Stimulated activated CD4-positive, alpha-beta T cell treated with anti-CD3 and anti-CD28 coated beads, Interleukin-12 subunit alpha, Interleukin-12 subunit beta, amount 100 ng/mL, for 24 hours (primary cell): ENCODE results near the gene VPS13D.

Experiments
- DNase-seq, 2 experiments: peaks; one replicate each; pipeline ENCODE4 v3.0.0-alpha.2; 2020; ENCODE audit warnings: low read depth in 2 of 2

VPS13D gene

GRCh38 chr1:12539705-12540579 is 310.1 kb downstream of the VPS13D start:
- no peak for DNase-seq

- DNase-seq, result no peak
Observed at GRCh38 chr1:12540580-12541273, 310.9 kb downstream of the VPS13D start.

DNA sequence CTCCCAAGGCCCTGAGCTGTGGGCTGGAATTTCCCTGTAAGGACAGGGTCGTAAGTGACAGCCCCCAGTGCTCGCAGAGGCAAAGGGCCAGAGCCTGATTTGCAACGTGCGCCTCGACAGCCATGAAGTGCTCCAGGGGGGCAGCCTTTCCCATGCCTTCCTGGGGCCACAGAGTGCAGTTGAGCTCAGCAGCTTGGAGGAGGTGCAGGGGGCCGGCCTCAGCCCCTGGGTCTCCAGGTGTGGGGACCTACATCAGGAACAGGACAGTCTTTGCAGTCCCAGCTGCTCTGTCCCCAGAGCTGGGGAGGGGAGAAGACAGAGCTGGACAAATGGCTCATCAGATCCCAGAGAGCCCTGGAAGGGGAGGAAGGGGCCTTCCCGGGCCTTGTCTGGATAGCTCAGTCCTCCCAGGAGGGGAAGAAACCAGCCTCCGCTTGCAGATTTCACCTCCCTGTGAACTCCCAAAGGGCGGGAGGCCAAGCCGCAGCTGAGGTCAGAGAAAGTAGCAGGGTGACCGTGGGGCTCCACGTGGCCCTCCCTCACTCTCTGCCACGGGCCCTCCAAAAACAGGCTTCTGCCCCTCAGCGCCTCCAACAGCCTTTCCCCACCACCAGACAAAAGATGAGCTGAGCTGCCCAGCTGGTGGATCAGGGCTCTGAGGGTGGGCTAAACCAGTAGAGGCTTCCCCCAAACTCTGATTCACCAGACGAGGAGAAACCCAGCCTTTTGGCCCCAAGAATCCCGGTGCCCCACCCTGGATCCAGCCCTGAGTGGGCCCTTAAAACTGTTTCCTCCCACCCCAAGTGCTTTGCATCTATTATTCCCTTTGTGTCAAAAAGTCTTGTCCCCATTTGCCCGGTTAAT is 311.7 kb downstream of the VPS13D start:
- DNase-seq, result no peak

DNA sequence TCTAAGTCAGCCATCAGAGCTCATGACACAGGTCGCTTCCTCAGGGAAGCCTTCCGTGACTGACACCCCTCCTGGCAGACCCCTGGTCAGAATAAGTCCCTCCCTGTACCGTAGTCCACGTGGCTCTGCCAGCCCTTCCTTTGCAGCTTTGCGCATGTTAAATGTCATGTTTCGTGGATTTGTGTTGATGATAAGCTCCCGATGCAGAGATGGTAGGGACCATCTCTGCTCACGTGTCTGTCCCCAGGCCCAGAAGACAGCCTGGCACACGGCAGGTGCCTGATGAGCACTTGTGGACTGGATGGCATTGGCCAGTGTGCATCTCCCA is 312.3 kb downstream of the VPS13D start:
- DNase-seq, result no peak

- DNase-seq, result no peak
Observed at GRCh38 chr1:12542616-12543592, 313.1 kb downstream of the VPS13D start.

- DNase-seq, result no peak
Observed at GRCh38 chr1:12543740-12544154, 313.9 kb downstream of the VPS13D start.

DNA sequence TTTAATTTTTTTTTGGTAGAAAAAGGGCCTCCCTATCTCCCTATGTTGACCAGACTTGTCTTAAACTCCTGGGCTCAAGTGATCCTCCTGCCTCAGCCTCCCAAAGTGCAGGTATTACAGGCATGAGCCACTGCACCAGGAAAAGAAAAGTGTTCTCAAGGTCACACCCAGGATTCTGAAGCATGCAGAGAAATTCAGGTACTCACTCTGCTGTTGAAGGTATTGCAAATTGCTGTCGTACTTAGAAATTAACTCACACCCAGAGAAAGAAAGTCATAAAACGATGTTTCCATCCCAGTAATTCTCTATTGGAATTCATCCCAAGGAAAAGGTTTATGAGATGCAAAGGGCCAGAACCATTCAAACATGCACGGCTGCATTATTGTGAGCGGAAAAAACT is 314.5 kb downstream of the VPS13D start:
- DNase-seq, result no peak

GRCh38 chr1:12544992-12545391 is 315.2 kb downstream of the VPS13D start:
- DNase-seq, result no peak

DNA sequence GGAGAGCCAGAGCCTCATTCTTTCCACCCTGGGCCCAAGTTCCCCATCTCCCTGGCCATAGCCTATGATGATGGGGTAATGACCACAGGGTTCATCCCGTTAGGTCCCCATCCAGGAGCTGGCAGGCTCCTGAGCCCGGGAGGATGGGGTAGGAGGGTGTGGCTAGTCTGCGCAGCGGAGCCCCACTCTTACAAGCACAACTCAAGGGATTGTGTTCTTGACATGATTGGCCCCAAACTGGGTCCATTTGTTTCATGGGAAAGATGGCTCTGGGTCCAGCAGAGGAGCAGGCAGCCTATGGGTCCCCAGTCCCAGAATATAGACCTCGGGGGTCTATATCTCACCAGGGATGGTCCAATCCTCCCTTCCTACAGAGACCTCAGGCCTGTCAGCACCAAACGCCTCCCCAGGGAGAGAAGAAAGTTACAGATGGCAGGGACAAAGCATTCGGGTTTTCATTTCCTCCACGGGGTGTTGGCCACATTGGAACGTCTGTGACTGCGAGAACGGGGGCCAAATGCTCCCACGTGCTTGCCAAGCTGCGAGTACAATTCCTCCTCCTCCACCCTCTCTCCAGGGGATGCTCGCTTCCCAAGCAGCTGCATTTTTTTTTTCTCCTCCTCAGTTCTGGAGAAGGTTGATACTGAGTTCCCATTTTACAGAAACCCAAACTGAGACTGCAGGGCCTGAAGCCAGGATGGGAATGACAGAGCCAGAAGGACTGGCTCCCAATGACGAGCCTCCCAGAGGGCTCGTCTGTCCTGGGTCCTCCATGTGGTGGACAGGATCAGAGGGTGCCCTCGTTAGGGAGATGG is 317.1 kb downstream of the VPS13D start:
- DNase-seq, result no peak

GRCh38 chr1:12547586-12548225 is 317.9 kb downstream of the VPS13D start:
- DNase-seq, result no peak

- DNase-seq, result no peak
Observed at GRCh38 chr1:12548279-12548972, 318.6 kb downstream of the VPS13D start.

- no peak for DNase-seq
Observed at GRCh38 chr1:12548973-12549459, 319.2 kb downstream of the VPS13D start.

DNA sequence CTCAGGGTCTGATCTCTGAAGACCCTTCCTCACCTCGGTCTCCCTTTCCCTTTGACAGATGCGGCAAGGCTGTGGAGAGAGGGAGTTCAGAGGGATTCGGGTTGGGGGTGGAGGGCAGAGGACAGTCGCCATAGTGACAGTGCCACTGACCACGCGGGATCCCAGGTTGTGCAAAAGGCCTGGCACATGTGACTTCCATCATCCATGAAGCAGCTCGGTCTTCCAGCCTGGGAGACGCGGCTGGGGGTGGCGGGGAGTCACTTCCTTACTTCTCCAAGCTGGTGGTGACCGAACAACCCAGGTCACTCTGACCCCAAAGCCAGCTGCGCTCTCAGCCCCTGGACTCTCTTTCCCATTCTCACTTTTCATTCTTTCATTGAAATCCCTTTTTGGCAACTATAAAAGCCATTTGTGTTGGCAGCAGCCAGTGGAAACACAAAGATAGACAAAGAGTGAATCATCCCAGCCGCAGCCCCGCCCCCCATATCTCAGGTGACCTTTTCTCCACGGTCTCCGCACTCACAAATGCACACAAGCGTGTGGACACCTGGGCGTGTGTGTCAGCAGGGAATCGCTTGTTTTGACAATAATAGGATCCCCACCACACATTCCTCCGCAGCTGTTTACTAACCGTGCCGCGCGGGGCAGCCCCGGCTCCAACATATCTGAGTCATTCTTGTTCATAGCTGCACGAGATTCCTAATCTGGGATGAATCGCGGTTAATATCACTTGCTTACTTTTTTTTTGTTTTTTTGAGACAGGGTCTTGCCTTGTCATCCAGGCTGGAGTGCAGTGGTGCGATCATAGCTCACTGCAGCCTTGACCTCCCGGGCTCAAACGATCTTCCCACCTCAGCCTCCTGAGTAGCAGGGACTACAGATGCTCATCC is 319.9 kb downstream of the VPS13D start:
- peak in 1 of 2 experiments; percentile 23 for DNase-seq

- DNase-seq, result no peak
Observed at GRCh38 chr1:12551584-12551983, 321.8 kb downstream of the VPS13D start.

DNA sequence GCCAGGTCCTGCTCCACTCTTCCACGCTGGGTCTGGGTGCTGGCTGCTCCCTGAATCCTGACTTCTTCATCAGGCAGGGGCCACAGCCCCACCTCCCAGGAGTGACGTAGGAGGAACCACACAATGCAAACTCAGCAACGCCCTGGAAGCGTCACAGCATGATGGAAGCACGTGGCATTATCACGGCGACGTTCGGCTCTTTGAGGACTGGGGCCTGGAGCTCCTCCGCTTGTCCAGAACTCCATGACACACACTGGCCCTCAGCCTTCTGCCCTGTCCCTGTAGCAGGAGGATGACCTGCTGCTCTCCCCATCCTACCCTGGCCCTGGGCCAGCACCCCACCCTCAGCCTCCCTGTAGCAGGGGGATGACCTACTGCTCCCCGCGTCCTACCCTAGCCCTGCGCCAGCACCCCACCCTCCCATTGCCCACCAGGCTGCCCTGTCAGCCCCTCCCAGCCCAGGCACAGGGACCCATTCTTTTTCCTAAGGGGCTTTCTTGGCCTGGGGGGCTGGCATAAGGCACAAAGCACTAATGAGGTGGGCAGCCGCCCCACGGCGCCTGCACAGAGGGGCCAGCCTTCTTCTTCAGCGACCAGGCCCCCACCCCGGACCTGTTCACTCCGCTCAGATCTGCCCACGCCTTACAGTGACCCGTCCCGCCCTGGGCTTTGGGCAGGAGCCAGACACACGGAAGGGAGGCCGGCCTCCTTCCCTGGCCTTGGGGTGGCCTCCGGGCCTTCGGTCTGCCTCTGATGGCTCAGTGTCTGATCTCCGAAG is 322.5 kb downstream of the VPS13D start:
- no peak for DNase-seq

- no peak for DNase-seq
Observed at GRCh38 chr1:12552951-12553921, 323.4 kb downstream of the VPS13D start.
